Upper lobe of left lung (tissue), 6 donors: ENCODE results near the gene CLCNKB. TPM values are rescaled to one million over a fixed set of nuclear protein-coding genes. Genes with fewer than 3 reads are reported as not detected.
A peak's percentile ranks its signal among the peaks of the same experiment; 100 is the strongest.
"Not testable (repeated sequence)": the region's sequence is repeated elsewhere in the genome, so short reads cannot be mapped to it uniquely, and the experiment has no call there.

ENCODE experiments used
- ATAC-seq, 2 donors: fragments of 200-7000 bp; cut with Tn5 transposase; one replicate each; pipeline ENCODE4 v1.9.1; 2022; ENCODE audit warnings: mild to moderate bottlenecking in 2 of 2, moderate library complexity in 2 of 2; ENCODE audit not compliant: low FRiP score in 2 of 2
- DNase-seq, 2 donors: peaks; one replicate each; pipeline ENCODE4 v3.0.0-alpha.2; 2019 to 2020
- H3K27ac ChIP-seq, 4 donors: fragments of 200-600 bp; sonication (generic); one replicate each; pipeline ENCODE4 v1.5.1; 2016 to 2019
- H3K27me3 ChIP-seq, 4 donors: fragments of 200-600 bp; sonication (generic); one replicate each; pipeline ENCODE4 v1.5.1; 2017 to 2019
- H3K36me3 ChIP-seq, 4 donors: fragments of 200-600 bp; sonication (generic); one replicate each; pipeline ENCODE4 v1.5.1; 2016 to 2019
- H3K4me1 ChIP-seq, 4 donors: fragments of 200-600 bp; sonication (generic); one replicate each; pipeline ENCODE4 v1.5.1; 2018 to 2019
- H3K4me3 ChIP-seq, 4 donors: fragments of 200-600 bp; sonication (generic); one replicate each; pipeline ENCODE4 v1.5.1; 2017 to 2019; ENCODE audit warnings: mild to moderate bottlenecking in 2 of 4, moderate library complexity in 1 of 4
- H3K9me3 ChIP-seq, 4 donors: fragments of 200-600 bp; sonication (generic); one replicate each; pipeline ENCODE4 v1.5.1; 2018 to 2019
- CTCF ChIP-seq, 6 experiments: fragments of 450-650 bp in 4 of 6; fragments of 200-600 bp in 2 of 6; sonication (generic) in 2 of 6; IDR thresholded peaks; one replicate each; pipeline ENCODE4 v1.5.1; 2016 to 2019; ENCODE audit warnings: antibody characterized with exemption in 6 of 6
- EP300 ChIP-seq, 4 donors: sonication (generic); formaldehyde crosslinking; IDR thresholded peaks; one replicate each; pipeline ENCODE4 v1.5.1; 2017; ENCODE audit warnings: antibody characterized with exemption in 4 of 4, control low read depth in 2 of 4
- POLR2A ChIP-seq, 4 donors: fragments of 450-650 bp; IDR thresholded peaks; one replicate each; pipeline ENCODE4 v1.5.1; 2016 to 2017; ENCODE audit warnings: antibody characterized with exemption in 4 of 4, mild to moderate bottlenecking in 2 of 4
- POLR2AphosphoS5 ChIP-seq, 2 donors: sonication (generic); formaldehyde crosslinking; IDR thresholded peaks; one replicate each; pipeline ENCODE4 v1.5.1; 2017; ENCODE audit warnings: antibody characterized with exemption in 2 of 2
- WGBS, 2 donors: methylation state at CpG; one replicate each; pipeline ENCODE4 v1.1.5; 2017 to 2018; 5-methylcytosine and 5-hydroxymethylcytosine counted together
- total RNA-seq, 6 donors: library from RNA; depleted of rRNA in 4 of 6; stranded (reverse); fragments of >200 nt in 4 of 6; gene quantifications; one replicate each; pipeline versions ENCODE4 v1.1.0 to v1.2.1, GENCODE V29; 2016 to 2021
- donor health status: DM: no; HTN: no; CAD: no; lungs with moderate emphysema.
- donor health status: DM: no; HTN: yes; CAD: no; lungs with severe emphysema.

The CLCNKB gene
- total RNA-seq, 6 donors from 2014 or later = 0.46 to 9.4 (median 0.53) TPM; not detected in 2

GRCh38 chr1:16041200-16041599 is 2.4 kb upstream of the CLCNKB start:
- ATAC-seq (no peak), DNase-seq (no peak)
- Histone ChIP-seq H3K36me3 (no peaks in the 10 kb centered on the region), H3K4me1 (no peaks in the 10 kb centered on the region), H3K9me3 (no peaks in the 10 kb centered on the region), H3K27me3 (no peaks in the 10 kb centered on the region), H3K27ac (no peak overlapping the region), H3K4me3 (no peak overlapping the region)
- WGBS, 2 donors = 33 to 65% methylated on average over 3 to 8 of the region's 8 CpGs
- TF ChIP-seq EP300 (IDR thresholded peaks at IDR 0.05) = no peak
- no peak for TF ChIP-seq POLR2A (IDR thresholded peaks at IDR 0.05)
- no peak for TF ChIP-seq POLR2AphosphoS5 (IDR thresholded peaks at IDR 0.05)

- 78 to 82% methylated on average over 8 to 9 of the region's 9 CpGs for WGBS, 2 donors
- TF ChIP-seq POLR2A (IDR thresholded peaks at IDR 0.05) = no peak
- TF ChIP-seq EP300 (IDR thresholded peaks at IDR 0.05) = no peak
- TF ChIP-seq POLR2AphosphoS5 (IDR thresholded peaks at IDR 0.05) = no peak
- TF ChIP-seq CTCF (IDR thresholded peaks at IDR 0.05) = no peak
- ATAC-seq (no peak), DNase-seq (no peak)
- Histone ChIP-seq H3K9me3 (no peaks in the 10 kb centered on the region), H3K27ac (no peak overlapping the region), H3K27me3 (no peaks in the 10 kb centered on the region), H3K4me1 (no peaks in the 10 kb centered on the region), H3K36me3 (no peaks in the 10 kb centered on the region), H3K4me3 (no peak overlapping the region)
Measured at GRCh38 chr1:16042096-16042495, 1.5 kb upstream of the CLCNKB start.

DNA sequence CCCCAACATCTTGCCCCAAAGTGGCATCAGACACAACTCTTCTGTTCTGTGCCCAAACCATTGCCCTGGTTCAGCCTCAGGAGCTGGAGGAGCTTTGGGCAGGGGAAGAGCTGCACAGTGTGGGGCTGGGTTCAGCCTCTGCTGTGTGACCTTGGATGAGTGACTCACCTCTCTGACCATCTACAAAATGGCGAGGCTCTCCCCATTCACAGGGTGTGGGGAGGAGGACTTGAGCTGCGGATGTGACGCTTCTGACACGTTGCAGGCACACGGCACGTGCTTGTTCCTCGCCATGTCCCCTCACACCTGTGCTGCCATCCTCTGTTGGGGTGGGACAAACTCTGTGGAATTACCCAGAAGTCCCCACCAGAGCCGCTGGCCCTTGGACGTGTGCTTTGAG is 928 bp upstream of the CLCNKB start:
- not testable (repeated sequence) for H3K4me1 ChIP-seq, H3K36me3 ChIP-seq, H3K27ac ChIP-seq, ATAC-seq, DNase-seq, H3K9me3 ChIP-seq, H3K27me3 ChIP-seq, H3K4me3 ChIP-seq
- WGBS, 2 donors = 78 to 98% methylated on average over 6 to 9 of the region's 9 CpGs

DNA sequence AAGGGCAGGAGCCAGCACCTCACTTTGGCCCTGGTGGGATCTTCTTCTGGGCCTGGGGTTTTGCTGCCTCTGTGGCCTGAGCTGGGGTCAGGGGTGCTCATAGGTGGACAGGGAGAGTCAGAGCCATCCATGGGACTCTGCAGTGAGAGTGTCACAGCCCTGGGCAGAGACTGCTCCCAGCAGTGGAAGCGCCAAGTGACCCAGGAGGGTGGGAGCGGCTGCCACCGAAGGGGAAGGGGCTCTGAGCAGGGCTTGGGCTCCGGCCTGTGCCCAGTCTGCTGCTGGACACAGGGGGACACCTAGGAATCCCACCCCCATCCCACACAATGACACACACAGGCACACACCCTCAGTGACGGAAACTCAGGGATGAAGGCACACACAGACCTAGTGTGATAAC is 368 bp downstream of the CLCNKB start:
- Histone ChIP-seq H3K4me1 (peaks cover 3 to 7% (median 5%) of the 10 kb centered on the region in 4 donors), H3K27ac (no peak overlapping the region), H3K4me3 (no peak overlapping the region), H3K27me3 (peaks cover 0 to 2% (median 0%) of the 10 kb centered on the region in 4 donors), H3K36me3 (no peaks in the 10 kb centered on the region), H3K9me3 (no peaks in the 10 kb centered on the region)
- 85 to 86% methylated on average over 4 to 5 of the region's 5 CpGs for WGBS, 2 donors
- DNase-seq (no peak), ATAC-seq (no peak)
- TF ChIP-seq POLR2A (IDR thresholded peaks at IDR 0.05) = no peak
- TF ChIP-seq POLR2AphosphoS5 (IDR thresholded peaks at IDR 0.05) = no peak
- no peak for TF ChIP-seq EP300 (IDR thresholded peaks at IDR 0.05)
- TF ChIP-seq CTCF (IDR thresholded peaks at IDR 0.05) = no peak

DNA sequence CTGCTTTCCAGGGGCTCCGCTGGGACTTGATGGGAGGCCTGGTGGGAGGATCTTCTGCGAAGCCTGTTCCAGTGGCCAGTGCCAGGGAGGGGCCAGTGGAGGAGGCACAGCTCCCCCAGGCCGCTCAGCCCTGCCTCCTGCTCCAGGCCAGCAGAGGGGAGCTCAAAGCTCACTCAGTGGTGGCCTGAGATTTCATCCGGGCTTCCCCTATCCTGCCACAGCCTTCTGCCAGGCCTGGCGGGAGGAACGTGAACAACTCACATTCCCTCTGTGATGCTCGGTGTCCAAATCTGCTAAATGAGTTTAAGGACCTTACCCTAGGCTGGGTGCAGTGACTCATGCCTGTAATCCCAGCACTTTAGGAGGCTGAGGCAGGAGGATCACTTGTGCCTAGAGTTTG is 3.3 kb downstream of the CLCNKB start:
- Histone ChIP-seq H3K4me1 (peaks cover 5 to 10% (median 7%) of the 10 kb centered on the region in 4 donors), H3K27ac (no peak overlapping the region), H3K36me3 (no peaks in the 10 kb centered on the region), H3K4me3 (no peak overlapping the region), H3K27me3 (peaks cover 0 to 4% (median 0%) of the 10 kb centered on the region in 4 donors), H3K9me3 (no peaks in the 10 kb centered on the region)
- ATAC-seq (no peak), DNase-seq (no peak)
- 75% methylated on average over 7 of the region's 7 CpGs; no CpG with 5 or more reads in 1 of the 2 donors for WGBS, 2 donors
- no peak for TF ChIP-seq CTCF (IDR thresholded peaks at IDR 0.05)
- TF ChIP-seq POLR2AphosphoS5 (IDR thresholded peaks at IDR 0.05) = no peak
- TF ChIP-seq POLR2A (IDR thresholded peaks at IDR 0.05) = no peak
- no peak for TF ChIP-seq EP300 (IDR thresholded peaks at IDR 0.05)

- TF ChIP-seq EP300 (IDR thresholded peaks at IDR 0.05) (no peak), CTCF (IDR thresholded peaks at IDR 0.05) (no peak), POLR2A (IDR thresholded peaks at IDR 0.05) (no peak), POLR2AphosphoS5 (IDR thresholded peaks at IDR 0.05) (no peak)
- Histone ChIP-seq H3K4me1 (peaks cover 5 to 10% (median 7%) of the 10 kb centered on the region in 4 donors), H3K9me3 (no peaks in the 10 kb centered on the region), H3K36me3 (no peaks in the 10 kb centered on the region), H3K27ac (no peak overlapping the region), H3K4me3 (peak overlapping the region in 1 of 4 donors; percentile 37), H3K27me3 (peaks cover 0 to 4% (median 0%) of the 10 kb centered on the region in 4 donors)
- 74 to 100% methylated on average over 6 to 13 of the region's 19 CpGs for WGBS, 2 donors
- ATAC-seq (no peak), DNase-seq (no peak)
Measured at GRCh38 chr1:16047791-16048475, 4.4 kb downstream of the CLCNKB start.
